Measurements from ENCODE around the gene NBDY. TPM values are rescaled to one million over a fixed set of nuclear protein-coding genes. Genes with fewer than 3 reads are reported as not detected.

Gene NBDY
- total RNA-seq, 2 experiments from 2014 or later, result 37.0 to 53.3 TPM

Other genes starting within 250 kb of the NBDY start
- 10 to 100 TPM; 32.2 to 36.6 TPM for gene UBQLN2, start 165.6 kb upstream of the NBDY start, total RNA-seq

All from activated CD4-positive, alpha-beta T cell treated with anti-CD3 and anti-CD28 coated beads for 36 hours (primary cell).